HPDE6-E6E7 (cell line): Measurements from ENCODE around the gene PCK2.
"Not testable (repeated sequence)": the region's sequence is repeated elsewhere in the genome, so short reads cannot be mapped to it uniquely, and the experiment has no call there.

Experiments used
- DNase-seq: peaks from one replicate; pipeline ENCODE4 v3.0.0; 2011; ENCODE audit warnings: missing footprints; ENCODE audit errors: extremely low spot score

The PCK2 gene

GRCh38 chr14:24093901-24094840 lies at the start of gene PCK2:
Gene PCK2, plus strand, starts transcription at chr14:24094311. Its CDS starts 95 bp downstream, at chr14:24094406.
- peak; percentile 97 for DNase-seq

- DNase-seq = not testable (repeated sequence)
Measured at GRCh38 chr14:24049002-24049401, 45.1 kb upstream of the PCK2 start.

- not testable (repeated sequence) for DNase-seq
Measured at GRCh38 chr14:24050753-24051152, 43.4 kb upstream of the PCK2 start.

GRCh38 chr14:24051176-24051788 lies 42.8 kb upstream of the PCK2 start:
- no peak for DNase-seq

- DNase-seq = peak; percentile 66
Measured at GRCh38 chr14:24051789-24052655, 42.1 kb upstream of the PCK2 start, which contains the start of gene CARMIL3. Gene CARMIL3, plus strand, starts transcription at chr14:24052009. Its CDS starts 145 bp downstream, at chr14:24052154.

- DNase-seq = no peak
Measured at GRCh38 chr14:24052656-24053547, 41.2 kb upstream of the PCK2 start.

GRCh38 chr14:24053548-24054323 lies 40.4 kb upstream of the PCK2 start:
- no peak for DNase-seq

GRCh38 chr14:24054324-24054641 lies 39.8 kb upstream of the PCK2 start:
- DNase-seq = no peak

GRCh38 chr14:24054646-24055045 lies 39.5 kb upstream of the PCK2 start:
- no peak for DNase-seq

GRCh38 chr14:24055971-24056799 lies 37.9 kb upstream of the PCK2 start:
- DNase-seq = no peak

GRCh38 chr14:24056800-24057184 lies 37.3 kb upstream of the PCK2 start:
- DNase-seq = no peak

- DNase-seq = no peak
Measured at GRCh38 chr14:24057271-24057670, 36.8 kb upstream of the PCK2 start.

- no peak for DNase-seq
Measured at GRCh38 chr14:24057867-24058259, 36.2 kb upstream of the PCK2 start.

GRCh38 chr14:24058260-24058950 lies 35.7 kb upstream of the PCK2 start:
- peak; percentile 74 for DNase-seq

GRCh38 chr14:24058951-24059475 lies 35.1 kb upstream of the PCK2 start:
- no peak for DNase-seq

- no peak for DNase-seq
Measured at GRCh38 chr14:24059841-24060388, 34.2 kb upstream of the PCK2 start.

- DNase-seq = no peak
Measured at GRCh38 chr14:24060443-24060842, 33.7 kb upstream of the PCK2 start.
